COR-L47 (cell line): ENCODE results near the gene UQCRC2.
"Not testable (repeated sequence)": the region's sequence is repeated elsewhere in the genome, so short reads cannot be mapped to it uniquely, and the experiment has no call there.

Source experiments
- DNase-seq: peaks from one replicate; lab custom pipeline; 2025; lab: John Stamatoyannopoulos, UW

The UQCRC2 gene

GRCh38 chr16:22010902-22011301 is 57.7 kb downstream of the UQCRC2 start:
- DNase-seq, result no peak

- DNase-seq, result no peak
Observed at GRCh38 chr16:22012241-22012640, 59.1 kb downstream of the UQCRC2 start.

GRCh38 chr16:22013486-22013885 is 60.3 kb downstream of the UQCRC2 start:
- no peak for DNase-seq

GRCh38 chr16:22014271-22014873 is 61.2 kb downstream of the UQCRC2 start:
- DNase-seq, result no peak

- no peak for DNase-seq
Observed at GRCh38 chr16:22016927-22017326, 63.8 kb downstream of the UQCRC2 start.

GRCh38 chr16:22018559-22018958 is 65.4 kb downstream of the UQCRC2 start:
- no peak for DNase-seq

- no peak for DNase-seq
Observed at GRCh38 chr16:22022151-22022550, 69.0 kb downstream of the UQCRC2 start.

GRCh38 chr16:22023505-22023904 is 70.3 kb downstream of the UQCRC2 start:
- no peak for DNase-seq

- not testable (repeated sequence) for DNase-seq
Observed at GRCh38 chr16:22024785-22025184, 71.6 kb downstream of the UQCRC2 start.

- no peak for DNase-seq
Observed at GRCh38 chr16:22027633-22028032, 74.5 kb downstream of the UQCRC2 start.

GRCh38 chr16:22029632-22030031 is 76.5 kb downstream of the UQCRC2 start:
- DNase-seq, result no peak

GRCh38 chr16:22030087-22030812 is 77.1 kb downstream of the UQCRC2 start:
- DNase-seq, result no peak

- no peak for DNase-seq
Observed at GRCh38 chr16:22031483-22032083, 78.4 kb downstream of the UQCRC2 start.
